CD4-positive, alpha-beta T cell (primary cell): ENCODE measurements around the gene CMKLR1. TPM values are rescaled to one million over a fixed set of nuclear protein-coding genes. Genes with fewer than 3 reads are reported as not detected.
A peak's percentile ranks its signal among the peaks of the same experiment; 100 is the strongest.

Source experiments
- ATAC-seq: fragments of 200-7000 bp; cut with Tn5 transposase; one replicate; pipeline ENCODE4 v1.10.0; 2022; ENCODE audit warnings: mild to moderate bottlenecking; ENCODE audit not compliant: poor library complexity
- CTCF ChIA-PET: fragments of 350-600 bp; sonication (Branson Sonifier 250); formaldehyde crosslinking; loops from one replicate; lab custom pipeline; 2021; ENCODE audit warnings: antibody characterized with exemption, inconsistent platforms; lab: Charles Lee
- POLR2A ChIA-PET: fragments of 350-600 bp; sonication (Branson Sonifier 250); formaldehyde crosslinking; loops from one replicate; lab custom pipeline; 2021; ENCODE audit warnings: antibody characterized with exemption, inconsistent platforms; lab: Charles Lee
- DNase-seq, 14 experiments: peaks; one replicate each; pipeline ENCODE4 v3.0.0-alpha.2; 2013 to 2020; ENCODE audit warnings: mixed read lengths in 2 of 14
- H3K27ac ChIP-seq, 2 donors: one replicate each; pipeline versions ENCODE4 v1.5.1 to v1.7.0; 2013; ENCODE audit warnings: low read length in 2 of 2, low read depth in 1 of 2, mild to moderate bottlenecking in 1 of 2
- H3K27me3 ChIP-seq, 2 experiments: 1 replicate in 1 of 2; 2 replicates in 1 of 2; pipeline versions ENCODE4 v1.6.1 to v1.7.0; 2013; ENCODE audit warnings: low read length in 2 of 2, control low read depth in 1 of 2, mild to moderate bottlenecking in 1 of 2, moderate library complexity in 1 of 2; ENCODE audit not compliant: insufficient read depth in 2 of 2, control insufficient read depth in 1 of 2
- H3K36me3 ChIP-seq: one replicate; pipeline ENCODE4 v1.6.1; 2013; ENCODE audit warnings: low read length, control low read depth; ENCODE audit not compliant: insufficient read depth
- H3K4me1 ChIP-seq: one replicate; pipeline ENCODE4 v1.6.1; 2013; ENCODE audit warnings: low read length, control low read depth; ENCODE audit not compliant: insufficient read depth
- H3K4me3 ChIP-seq: one replicate; pipeline ENCODE4 v1.5.1; 2013; ENCODE audit warnings: mild to moderate bottlenecking, low read length, moderate library complexity
- H3K9me3 ChIP-seq, 2 experiments: 1 replicate in 1 of 2; 2 replicates in 1 of 2; pipeline versions ENCODE4 v1.6.1 to v1.7.0; 2013; ENCODE audit warnings: low read length in 2 of 2, mild to moderate bottlenecking in 2 of 2, control low read depth in 1 of 2, moderate library complexity in 1 of 2; ENCODE audit not compliant: control insufficient read depth in 1 of 2, insufficient read depth in 1 of 2
- H3K27ac Mint-ChIP-seq: one replicate; pipeline ENCODE4 v1.8.0; 2020; ENCODE audit warnings: mixed read lengths
- H3K27me3 Mint-ChIP-seq: one replicate; pipeline ENCODE4 v1.8.0; 2021; ENCODE audit warnings: mixed read lengths
- H3K36me3 Mint-ChIP-seq: one replicate; pipeline ENCODE4 v1.8.0; 2021; ENCODE audit warnings: low read depth, mixed read lengths
- H3K4me1 Mint-ChIP-seq: one replicate; pipeline ENCODE4 v1.8.0; 2021; ENCODE audit warnings: low read depth, mixed read lengths
- H3K4me3 Mint-ChIP-seq: one replicate; pipeline ENCODE4 v1.8.0; 2020; ENCODE audit warnings: mild to moderate bottlenecking, mixed read lengths
- H3K9me3 Mint-ChIP-seq: one replicate; pipeline ENCODE4 v1.8.0; 2020; ENCODE audit warnings: mixed read lengths
- intact Hi-C, 2 experiments: fragments of 100-400 bp; cut with DNase I in 1 of 2; cut with micrococcal nuclease in 1 of 2; formaldehyde crosslinking; loops; one replicate each; pipeline versions ENCODE4 v1.15.1 to v1.9.0; 2023 to 2025; cut with DNase I, micrococcal nuclease
- total RNA-seq, 174 experiments: library from RNA in 2 of 174; stranded (reverse) in 2 of 174; gene quantifications; one replicate each; pipeline ENCODE4 v1.2.3 and lab custom pipeline; 2021 to 2026
- TF ChIP-seq, protein P1 (sequence below): fragments of 200-600 bp; IDR thresholded peaks from one replicate; pipeline ENCODE4 v1.8.0; 2022; ENCODE audit warnings: antibody characterized with exemption, mild to moderate bottlenecking

The CMKLR1 gene
- total RNA-seq, 2 experiments from 2014 or later = not detected

DNA sequence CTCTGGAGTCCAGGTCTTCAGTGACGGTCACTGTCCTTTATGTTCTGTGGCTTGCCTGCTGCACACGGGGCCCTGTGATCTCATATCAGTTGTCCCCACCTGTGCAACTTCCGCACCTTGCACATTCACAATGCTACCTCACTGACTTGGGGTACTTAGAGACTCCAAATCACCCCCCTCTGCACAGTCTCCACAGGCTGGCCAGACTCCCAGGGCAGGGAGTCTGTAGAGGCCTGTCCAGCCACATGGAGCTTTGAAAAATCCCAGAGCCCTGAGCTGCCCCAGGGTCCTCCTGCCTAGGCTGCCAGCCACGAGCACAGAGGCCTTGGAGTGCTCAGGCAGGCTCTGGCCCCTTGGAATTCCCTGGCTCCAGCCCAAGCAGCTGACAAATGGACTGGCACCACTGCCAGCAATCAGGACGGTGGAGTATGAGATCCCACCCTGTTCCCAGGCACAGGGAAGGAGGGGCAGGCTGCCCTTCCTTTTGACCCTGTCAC, 26.4 kb downstream of the CMKLR1 start:
- no peaks in the 10 kb centered on the region for H3K36me3 ChIP-seq
- H3K4me3 ChIP-seq = no peak overlapping the region
- Mint-ChIP-seq H3K4me1 (peaks cover 54% of the 10 kb centered on the region), H3K4me3 (no peak overlapping the region), H3K27me3 (no peaks in the 10 kb centered on the region), H3K36me3 (no peaks in the 10 kb centered on the region), H3K27ac (peak overlapping the region; percentile 42), H3K9me3 (no peaks in the 10 kb centered on the region)
- DNase-seq (no peak), ATAC-seq (no peak)
- no peaks in the 10 kb centered on the region for H3K27me3 ChIP-seq
- CTCF ChIA-PET = no interaction called here
- H3K9me3 ChIP-seq = no peaks in the 10 kb centered on the region
- intact Hi-C loops = no loop called here
- H3K4me1 ChIP-seq = peaks cover 24% of the 10 kb centered on the region
- TF ChIP-seq, protein P1, sequence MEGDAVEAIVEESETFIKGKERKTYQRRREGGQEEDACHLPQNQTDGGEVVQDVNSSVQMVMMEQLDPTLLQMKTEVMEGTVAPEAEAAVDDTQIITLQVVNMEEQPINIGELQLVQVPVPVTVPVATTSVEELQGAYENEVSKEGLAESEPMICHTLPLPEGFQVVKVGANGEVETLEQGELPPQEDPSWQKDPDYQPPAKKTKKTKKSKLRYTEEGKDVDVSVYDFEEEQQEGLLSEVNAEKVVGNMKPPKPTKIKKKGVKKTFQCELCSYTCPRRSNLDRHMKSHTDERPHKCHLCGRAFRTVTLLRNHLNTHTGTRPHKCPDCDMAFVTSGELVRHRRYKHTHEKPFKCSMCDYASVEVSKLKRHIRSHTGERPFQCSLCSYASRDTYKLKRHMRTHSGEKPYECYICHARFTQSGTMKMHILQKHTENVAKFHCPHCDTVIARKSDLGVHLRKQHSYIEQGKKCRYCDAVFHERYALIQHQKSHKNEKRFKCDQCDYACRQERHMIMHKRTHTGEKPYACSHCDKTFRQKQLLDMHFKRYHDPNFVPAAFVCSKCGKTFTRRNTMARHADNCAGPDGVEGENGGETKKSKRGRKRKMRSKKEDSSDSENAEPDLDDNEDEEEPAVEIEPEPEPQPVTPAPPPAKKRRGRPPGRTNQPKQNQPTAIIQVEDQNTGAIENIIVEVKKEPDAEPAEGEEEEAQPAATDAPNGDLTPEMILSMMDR = no peak
- POLR2A ChIA-PET = no interaction called here
- H3K27ac ChIP-seq = no peak overlapping the region

DNA sequence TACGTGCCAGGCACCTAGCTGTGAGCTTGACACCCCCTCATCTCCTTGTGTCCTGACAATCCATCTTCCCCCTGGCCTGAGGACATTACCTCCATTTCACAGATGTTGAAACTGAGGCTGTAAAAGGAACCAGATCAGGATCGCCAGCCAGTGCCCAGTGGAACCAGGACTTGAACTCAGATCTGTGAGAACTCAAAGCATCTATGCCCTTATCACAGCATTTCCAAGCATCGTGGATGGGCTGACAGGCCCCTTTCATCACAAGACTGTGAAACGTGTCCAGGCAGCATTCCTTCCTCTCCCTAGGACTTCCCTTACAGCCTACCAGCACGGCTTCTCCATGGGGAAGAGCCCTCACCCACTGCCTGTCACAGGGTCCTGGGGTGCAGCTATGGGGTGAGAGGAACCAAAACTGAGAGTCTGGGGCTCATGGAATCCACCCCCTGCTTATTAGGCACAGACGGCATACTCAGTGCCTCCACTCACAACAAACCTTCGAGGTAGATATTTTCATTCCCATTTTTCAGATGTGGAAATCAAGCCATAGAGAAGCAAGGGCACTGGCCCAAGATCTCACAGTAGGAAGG, 26.9 kb downstream of the CMKLR1 start:
- H3K4me1 Mint-ChIP-seq = peaks cover 54% of the 10 kb centered on the region
- H3K27ac Mint-ChIP-seq = peak overlapping the region; percentile 42
- no peak overlapping the region for H3K27ac ChIP-seq

DNA sequence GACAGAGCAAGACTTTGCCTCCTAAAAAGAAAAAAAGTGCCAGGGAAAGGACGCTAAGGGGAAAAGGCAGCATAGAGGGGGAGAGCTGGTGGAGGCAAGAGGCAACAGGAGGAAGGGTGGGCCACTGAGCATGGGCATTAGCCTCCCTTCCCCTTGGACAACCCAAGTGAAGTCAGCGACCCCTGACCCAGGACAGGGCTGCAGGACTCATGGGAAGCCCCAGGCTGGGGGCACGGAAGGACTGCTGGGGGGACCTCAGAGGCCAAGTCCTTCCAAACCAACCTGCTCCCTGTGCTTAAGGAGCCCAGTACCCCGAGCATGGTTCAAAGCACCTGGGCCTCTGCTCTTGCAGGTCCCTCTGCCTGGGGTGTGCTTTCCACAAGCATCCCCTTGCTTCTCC, 27.5 kb downstream of the CMKLR1 start:
- DNase-seq (no peak), ATAC-seq (no peak)
- no peak overlapping the region for H3K27ac Mint-ChIP-seq

More for the DNA sequence above, 26.9 kb downstream of the CMKLR1 start:
- no peaks in the 10 kb centered on the region for H3K36me3 ChIP-seq
- ChIA-PET POLR2A (no interaction called here), CTCF (no interaction called here)
- TF ChIP-seq, protein P1 = no peak
- H3K4me3 Mint-ChIP-seq = no peak overlapping the region
- no peak overlapping the region for H3K4me3 ChIP-seq
- no peaks in the 10 kb centered on the region for H3K27me3 Mint-ChIP-seq
- no peaks in the 10 kb centered on the region for H3K36me3 Mint-ChIP-seq
- H3K9me3 ChIP-seq = no peaks in the 10 kb centered on the region
- DNase-seq = no peak
- intact Hi-C loops = no loop called here
- no peaks in the 10 kb centered on the region for H3K27me3 ChIP-seq
- no peak for ATAC-seq
- no peaks in the 10 kb centered on the region for H3K9me3 Mint-ChIP-seq
- H3K4me1 ChIP-seq = peaks cover 26% of the 10 kb centered on the region

More for the DNA sequence above, 27.5 kb downstream of the CMKLR1 start:
- H3K36me3 Mint-ChIP-seq = no peaks in the 10 kb centered on the region
- CTCF ChIA-PET = no interaction called here
- H3K4me3 Mint-ChIP-seq = no peak overlapping the region
- TF ChIP-seq, protein P1 = no peak
- POLR2A ChIA-PET = no interaction called here
- intact Hi-C loops = no loop called here
- H3K9me3 Mint-ChIP-seq = no peaks in the 10 kb centered on the region
- H3K27ac ChIP-seq = no peak overlapping the region
- H3K27me3 ChIP-seq = no peaks in the 10 kb centered on the region
- no peaks in the 10 kb centered on the region for H3K27me3 Mint-ChIP-seq
- no peaks in the 10 kb centered on the region for H3K9me3 ChIP-seq
- H3K4me1 ChIP-seq = peaks cover 26% of the 10 kb centered on the region
- no peaks in the 10 kb centered on the region for H3K36me3 ChIP-seq
- no peak overlapping the region for H3K4me3 ChIP-seq
- peaks cover 55% of the 10 kb centered on the region for H3K4me1 Mint-ChIP-seq
